Loucy (cell line): Measurements from ENCODE around the gene FAM120B.

Experiments
- H2AFZ ChIP-seq: fragments of 200-600 bp; sonication (generic); 2 replicates; pipeline ENCODE4 v1.6.0; 2016; ENCODE audit warnings: antibody characterized with exemption, mild to moderate bottlenecking, low read length, moderate library complexity
- H3F3A ChIP-seq: fragments of 200-600 bp; 2 replicates; pipeline ENCODE4 v1.6.0; 2016; ENCODE audit warnings: antibody characterized with exemption, low read depth, mild to moderate bottlenecking
- H3K27me3 ChIP-seq: fragments of 200-600 bp; sonication (generic); 2 replicates; pipeline ENCODE4 v1.6.1; 2014; ENCODE audit warnings: low read length, mild to moderate bottlenecking; ENCODE audit not compliant: insufficient read depth, poor library complexity, severe bottlenecking
- H3K36me3 ChIP-seq: fragments of 200-600 bp; sonication (generic); 2 replicates; pipeline ENCODE4 v1.6.1; 2016; ENCODE audit warnings: low read length; ENCODE audit not compliant: insufficient read depth
- H3K4me1 ChIP-seq: fragments of 200-600 bp; sonication (generic); 2 replicates; pipeline ENCODE4 v1.5.1; 2014; ENCODE audit warnings: low read length, mild to moderate bottlenecking; ENCODE audit not compliant: insufficient read depth, poor library complexity, severe bottlenecking
- H3K4me2 ChIP-seq: fragments of 200-600 bp; sonication (generic); 2 replicates; pipeline ENCODE4 v1.6.0; 2014; ENCODE audit warnings: antibody characterized with exemption, low read length, low read depth, mild to moderate bottlenecking; ENCODE audit not compliant: poor library complexity, severe bottlenecking
- H3K4me3 ChIP-seq: fragments of 200-600 bp; sonication (generic); 2 replicates; pipeline ENCODE4 v1.5.1; 2014; ENCODE audit warnings: low read length, mild to moderate bottlenecking, mixed read lengths; ENCODE audit not compliant: poor library complexity, severe bottlenecking
- H3K79me2 ChIP-seq: fragments of 200-600 bp; sonication (generic); 2 replicates; pipeline ENCODE4 v1.6.1; 2014; ENCODE audit warnings: low read length; ENCODE audit not compliant: insufficient read depth
- H3K9ac ChIP-seq: fragments of 200-600 bp; sonication (generic); 2 replicates; pipeline ENCODE4 v1.6.0; 2014; ENCODE audit warnings: mild to moderate bottlenecking, low read depth, low read length, moderate library complexity; ENCODE audit not compliant: poor library complexity, severe bottlenecking
- H3K9me2 ChIP-seq: fragments of 200-600 bp; sonication (generic); replicated peaks from 2 replicates; pipeline ENCODE4 v1.6.1; 2016; ENCODE audit warnings: low read depth, low read length, mixed read lengths
- H3K9me3 ChIP-seq: fragments of 200-600 bp; sonication (generic); 2 replicates; pipeline ENCODE4 v1.6.1; 2014; ENCODE audit warnings: mild to moderate bottlenecking, antibody characterized with exemption, low read length, low read depth; ENCODE audit not compliant: insufficient read depth
- H4K20me1 ChIP-seq: fragments of 200-600 bp; sonication (generic); 2 replicates; pipeline ENCODE4 v1.6.0; 2014; ENCODE audit warnings: antibody characterized with exemption, low read length, mild to moderate bottlenecking; ENCODE audit not compliant: insufficient read depth, poor library complexity, severe bottlenecking
- EZH2phosphoT487 ChIP-seq: fragments of 200-600 bp; IDR thresholded peaks from 2 replicates; pipeline ENCODE4 v1.6.1; 2018; ENCODE audit warnings: antibody characterized with exemption, mild to moderate bottlenecking, moderate library complexity, borderline replicate concordance
- TF ChIP-seq, protein P1 (sequence below): fragments of 200-600 bp; sonication (generic); conservative IDR thresholded peaks from 2 replicates; pipeline ENCODE4 v1.5.1; 2014; ENCODE audit warnings: mild to moderate bottlenecking, antibody characterized with exemption, low read length

FAM120B gene

DNA sequence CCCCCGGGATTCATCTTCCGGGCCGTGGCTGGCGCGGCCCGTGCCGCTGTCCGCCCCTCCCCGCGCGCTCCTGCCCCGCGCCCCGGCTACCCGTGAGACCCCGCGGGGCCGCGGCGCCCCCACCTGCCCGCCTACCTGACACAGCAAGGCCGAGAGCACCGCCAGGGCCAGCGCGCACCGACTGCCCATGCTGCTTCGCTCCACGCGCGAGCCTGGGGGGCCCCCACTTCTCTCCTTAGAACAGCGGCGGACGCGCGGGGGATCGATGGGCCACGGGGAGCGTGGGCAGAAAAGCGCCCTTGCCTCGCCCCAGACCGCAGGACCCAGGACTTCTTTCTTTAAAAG, 16.6 kb upstream of the FAM120B start:
- Histone ChIP-seq H2AFZ (no peak overlapping the region), H3K4me3 (no peak overlapping the region)

DNA sequence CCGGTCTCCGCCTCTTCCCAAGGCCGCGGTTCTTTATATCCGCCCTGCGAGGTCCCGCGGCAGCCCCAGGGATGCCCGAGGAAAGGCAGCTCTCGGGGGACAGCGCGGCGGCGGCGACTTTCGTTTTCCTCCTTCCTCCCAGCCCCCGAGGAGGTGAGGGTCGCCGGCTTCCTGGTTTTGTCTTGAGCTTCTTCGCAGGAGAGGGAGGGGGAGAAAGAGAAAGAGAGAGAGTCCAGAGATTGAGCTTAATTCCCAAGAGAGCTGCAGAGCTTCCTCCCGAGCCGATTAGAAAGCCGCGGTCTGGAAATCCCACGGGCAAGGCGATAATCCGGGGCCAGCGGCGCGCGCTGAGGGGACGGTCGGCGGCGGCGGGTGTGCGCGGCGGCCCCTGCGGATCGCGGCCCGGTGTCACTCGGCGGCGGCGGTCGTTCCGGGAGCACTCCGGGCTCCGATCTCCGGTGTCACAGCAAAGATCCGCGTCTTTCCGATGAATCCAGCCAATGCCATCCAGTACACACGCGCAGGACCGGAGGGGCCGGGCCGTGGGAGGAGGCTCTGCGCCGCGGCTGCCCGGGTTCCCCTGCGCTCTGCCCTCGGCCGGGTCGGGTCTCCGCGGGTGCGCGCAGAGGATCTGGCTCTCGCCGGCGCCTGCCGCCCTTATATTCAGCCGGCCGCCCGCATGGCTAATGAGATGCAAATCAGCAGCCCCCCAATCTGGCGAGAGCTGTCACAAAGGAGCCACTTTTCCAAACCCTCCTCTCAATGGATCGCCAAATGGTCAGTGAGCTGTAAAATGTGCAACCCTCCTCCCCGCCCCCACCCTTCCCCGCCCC, 16.0 kb upstream of the FAM120B start, which contains the start of gene DLL1:
Gene DLL1 (minus strand): TSS at position 783 of the 833 bp plus-strand sequence. CDS start 939 bp downstream, outside the sequence.
- no peak within 1 kb of the TSS for H2AFZ ChIP-seq

More for the DNA sequence above, 16.6 kb upstream of the FAM120B start:
- Histone ChIP-seq H3K36me3 (no peaks in the 10 kb centered on the region), H4K20me1 (no peaks in the 10 kb centered on the region), H3K27me3 (no peaks in the 10 kb centered on the region), H3K9ac (no peak overlapping the region), H3K4me1 (peaks cover 12% of the 10 kb centered on the region), H3K9me2 (no peaks in the 10 kb centered on the region), H3K79me2 (no peaks in the 10 kb centered on the region), H3F3A (no peaks in the 10 kb centered on the region), H3K4me2 (no peak overlapping the region), H3K9me3 (no peaks in the 10 kb centered on the region)
- TF ChIP-seq EZH2phosphoT487: no peak
- TF ChIP-seq, protein P1, sequence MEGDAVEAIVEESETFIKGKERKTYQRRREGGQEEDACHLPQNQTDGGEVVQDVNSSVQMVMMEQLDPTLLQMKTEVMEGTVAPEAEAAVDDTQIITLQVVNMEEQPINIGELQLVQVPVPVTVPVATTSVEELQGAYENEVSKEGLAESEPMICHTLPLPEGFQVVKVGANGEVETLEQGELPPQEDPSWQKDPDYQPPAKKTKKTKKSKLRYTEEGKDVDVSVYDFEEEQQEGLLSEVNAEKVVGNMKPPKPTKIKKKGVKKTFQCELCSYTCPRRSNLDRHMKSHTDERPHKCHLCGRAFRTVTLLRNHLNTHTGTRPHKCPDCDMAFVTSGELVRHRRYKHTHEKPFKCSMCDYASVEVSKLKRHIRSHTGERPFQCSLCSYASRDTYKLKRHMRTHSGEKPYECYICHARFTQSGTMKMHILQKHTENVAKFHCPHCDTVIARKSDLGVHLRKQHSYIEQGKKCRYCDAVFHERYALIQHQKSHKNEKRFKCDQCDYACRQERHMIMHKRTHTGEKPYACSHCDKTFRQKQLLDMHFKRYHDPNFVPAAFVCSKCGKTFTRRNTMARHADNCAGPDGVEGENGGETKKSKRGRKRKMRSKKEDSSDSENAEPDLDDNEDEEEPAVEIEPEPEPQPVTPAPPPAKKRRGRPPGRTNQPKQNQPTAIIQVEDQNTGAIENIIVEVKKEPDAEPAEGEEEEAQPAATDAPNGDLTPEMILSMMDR: no peak

DNA sequence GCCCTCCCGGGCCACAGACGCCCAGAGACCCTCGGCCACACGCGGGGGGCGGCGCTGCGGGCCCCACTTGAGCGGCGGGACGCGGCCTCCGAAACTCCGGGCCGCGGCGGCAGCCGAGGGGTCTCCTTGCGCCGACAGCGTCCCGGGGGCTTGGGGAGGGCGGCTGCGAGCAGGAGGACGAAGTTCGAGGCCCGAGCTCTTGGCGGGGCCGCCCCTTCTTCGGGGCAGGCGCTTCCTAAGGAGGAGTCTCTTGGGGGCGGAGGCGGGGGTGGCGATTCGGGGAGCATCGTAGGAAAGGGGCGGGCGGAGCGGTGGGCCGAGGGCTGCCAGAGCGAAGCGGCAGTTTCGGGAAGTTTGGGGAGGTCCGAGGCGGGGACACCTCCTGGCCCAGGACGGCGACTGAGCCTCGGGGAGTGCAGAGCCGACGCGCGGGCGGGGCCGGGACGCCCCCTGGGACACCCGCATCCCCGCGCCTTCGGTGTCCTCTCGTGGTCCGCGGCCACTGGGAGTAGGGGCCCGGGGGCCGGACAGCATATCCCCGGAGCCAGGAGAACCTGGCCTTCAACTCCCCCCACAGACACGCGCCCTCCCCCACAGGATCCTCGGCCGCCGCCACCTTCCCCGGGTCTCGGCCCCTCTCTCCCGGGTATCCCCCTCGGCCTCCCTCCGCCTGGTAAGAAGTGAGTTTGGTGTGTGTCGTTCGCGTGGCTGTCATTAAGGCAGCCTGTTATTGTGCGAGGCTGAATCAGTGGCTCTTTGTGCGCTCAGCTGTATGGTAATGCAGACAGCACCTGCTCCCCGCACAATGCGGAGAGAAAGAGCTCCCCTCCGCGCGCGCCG, 15.1 kb upstream of the FAM120B start:
- H3K4me1 ChIP-seq: peaks cover 12% of the 10 kb centered on the region
- no peak overlapping the region for H3K4me2 ChIP-seq
- no peaks in the 10 kb centered on the region for H3K79me2 ChIP-seq
- TF ChIP-seq, protein P1: no peak
- TF ChIP-seq EZH2phosphoT487: no peak
- no peak overlapping the region for H3K4me3 ChIP-seq
- no peak overlapping the region for H3K9ac ChIP-seq
- H3K36me3 ChIP-seq: no peaks in the 10 kb centered on the region
- H2AFZ ChIP-seq: no peak overlapping the region
- H4K20me1 ChIP-seq: no peaks in the 10 kb centered on the region
- no peaks in the 10 kb centered on the region for H3K9me3 ChIP-seq
- H3K9me2 ChIP-seq: no peaks in the 10 kb centered on the region
- H3K27me3 ChIP-seq: no peaks in the 10 kb centered on the region
- no peaks in the 10 kb centered on the region for H3F3A ChIP-seq

More for the DNA sequence above, 16.0 kb upstream of the FAM120B start, which contains the start of gene DLL1:
- H4K20me1 ChIP-seq: no peaks in the 10 kb centered on the region
- H3F3A ChIP-seq: no peaks in the 10 kb centered on the region
- H3K9ac ChIP-seq: no peak within 1 kb of the TSS
- H3K36me3 ChIP-seq: no peaks in the 10 kb centered on the region
- H3K9me3 ChIP-seq: no peaks in the 10 kb centered on the region
- no peak within 1 kb of the TSS for H3K4me2 ChIP-seq
- TF ChIP-seq, protein P1: no peak
- TF ChIP-seq EZH2phosphoT487: no peak
- H3K4me3 ChIP-seq: no peak within 1 kb of the TSS
- peaks cover 12% of the 10 kb centered on the region for H3K4me1 ChIP-seq
- no peaks in the 10 kb centered on the region for H3K79me2 ChIP-seq
- no peaks in the 10 kb centered on the region for H3K9me2 ChIP-seq
- H3K27me3 ChIP-seq: no peaks in the 10 kb centered on the region
